Mesenchymal stem cell (in vitro differentiated cells and primary cell): ENCODE data around the gene SNRPA1.
A peak's percentile ranks its signal among the peaks of the same experiment; 100 is the strongest.
"Not testable (repeated sequence)": the region's sequence is repeated elsewhere in the genome, so short reads cannot be mapped to it uniquely, and the experiment has no call there.

Source experiments
- DNase-seq: peaks from one replicate; pipeline ENCODE4 v3.0.0-alpha.2; 2013
- H2AFZ ChIP-seq: one replicate; pipeline ENCODE4 v1.6.1; 2013; ENCODE audit warnings: low read depth, mild to moderate bottlenecking, control low read depth, inconsistent platforms, low read length, moderate library complexity
- H2AK5ac ChIP-seq: 2 replicates; pipeline ENCODE4 v1.6.1; 2013; ENCODE audit warnings: low read length, moderate library complexity, mild to moderate bottlenecking, inconsistent platforms; ENCODE audit not compliant: severe bottlenecking
- H2BK120ac ChIP-seq: one replicate; pipeline ENCODE4 v1.6.1; 2013; ENCODE audit warnings: low read depth, mild to moderate bottlenecking, inconsistent platforms, low read length, moderate library complexity
- H2BK12ac ChIP-seq, 2 experiments: one replicate each; pipeline ENCODE4 v1.6.1; 2013; ENCODE audit warnings: inconsistent platforms in 2 of 2, low read length in 2 of 2, mild to moderate bottlenecking in 2 of 2, moderate library complexity in 2 of 2, control low read depth in 1 of 2
- H2BK15ac ChIP-seq: one replicate; pipeline ENCODE4 v1.6.1; 2013; ENCODE audit warnings: mild to moderate bottlenecking, low read depth, inconsistent platforms; ENCODE audit not compliant: poor library complexity, severe bottlenecking
- H2BK5ac ChIP-seq: 2 replicates; pipeline ENCODE4 v1.6.1; 2013; ENCODE audit warnings: low read depth, mild to moderate bottlenecking, low read length, control low read depth, inconsistent platforms; ENCODE audit not compliant: poor library complexity, severe bottlenecking
- H3K14ac ChIP-seq, 2 experiments: one replicate each; pipeline ENCODE4 v1.6.1; 2013; ENCODE audit warnings: inconsistent platforms in 2 of 2, low read length in 2 of 2, control low read depth in 1 of 2, mild to moderate bottlenecking in 1 of 2, moderate library complexity in 1 of 2
- H3K18ac ChIP-seq, 2 experiments: one replicate each; pipeline ENCODE4 v1.6.1; 2013; ENCODE audit warnings: inconsistent platforms in 2 of 2, low read length in 2 of 2, control low read depth in 1 of 2, low read depth in 1 of 2, mild to moderate bottlenecking in 1 of 2
- H3K23ac ChIP-seq, 2 experiments: one replicate each; pipeline ENCODE4 v1.6.1; 2013; ENCODE audit warnings: inconsistent platforms in 2 of 2, low read length in 2 of 2, mild to moderate bottlenecking in 2 of 2, moderate library complexity in 2 of 2, control low read depth in 1 of 2
- H3K27ac ChIP-seq: 2 replicates; pipeline ENCODE4 v1.5.1; 2013; ENCODE audit warnings: mild to moderate bottlenecking, moderate library complexity, low read length, control low read depth, inconsistent platforms; ENCODE audit not compliant: poor library complexity, severe bottlenecking
- H3K27me3 ChIP-seq, 2 experiments: 2 replicates each; pipeline versions ENCODE4 v1.6.1 to v1.7.0; 2013; ENCODE audit warnings: low read length in 2 of 2, mild to moderate bottlenecking in 2 of 2, moderate library complexity in 2 of 2, control low read depth in 1 of 2, inconsistent platforms in 1 of 2; ENCODE audit not compliant: control insufficient read depth in 1 of 2, insufficient read depth in 1 of 2
- H3K36me3 ChIP-seq, 2 experiments: 2 replicates each; pipeline versions ENCODE4 v1.6.1 to v1.7.0; 2013; ENCODE audit warnings: low read length in 2 of 2, control low read depth in 1 of 2, inconsistent platforms in 1 of 2, low read depth in 1 of 2, mild to moderate bottlenecking in 1 of 2; ENCODE audit not compliant: insufficient read depth in 2 of 2, control insufficient read depth in 1 of 2
- H3K4ac ChIP-seq, 2 experiments: one replicate each; pipeline ENCODE4 v1.6.1; 2013; ENCODE audit warnings: inconsistent platforms in 2 of 2, low read length in 2 of 2, mild to moderate bottlenecking in 2 of 2, moderate library complexity in 2 of 2, control low read depth in 1 of 2, low read depth in 1 of 2
- H3K4me1 ChIP-seq: 2 replicates; pipeline ENCODE4 v1.6.1; 2013; ENCODE audit warnings: low read depth, low read length, control low read depth; ENCODE audit not compliant: control insufficient read depth, insufficient read depth
- H3K4me2 ChIP-seq: 2 replicates; pipeline ENCODE4 v1.6.1; 2013; ENCODE audit warnings: low read length, mild to moderate bottlenecking, inconsistent platforms; ENCODE audit not compliant: poor library complexity, severe bottlenecking
- H3K4me3 ChIP-seq, 2 experiments: 2 replicates each; pipeline versions ENCODE4 v1.5.1 to v1.7.0; 2013; ENCODE audit warnings: low read length in 2 of 2, mild to moderate bottlenecking in 2 of 2, control low read depth in 1 of 2, low read depth in 1 of 2; ENCODE audit not compliant: insufficient read depth in 1 of 2
- H3K79me1 ChIP-seq: replicated peaks from 2 replicates; pipeline ENCODE4 v1.6.1; 2013; ENCODE audit warnings: mild to moderate bottlenecking, control low read depth, low read length, inconsistent platforms; ENCODE audit not compliant: poor library complexity, severe bottlenecking
- H3K9ac ChIP-seq: 2 replicates; pipeline ENCODE4 v1.7.0; 2013; ENCODE audit warnings: mild to moderate bottlenecking, low read length, moderate library complexity
- H3K9me3 ChIP-seq: 2 replicates; pipeline ENCODE4 v1.7.0; 2013; ENCODE audit warnings: mild to moderate bottlenecking, low read length; ENCODE audit not compliant: control insufficient read depth
- H4K8ac ChIP-seq: one replicate; pipeline ENCODE4 v1.6.1; 2013; ENCODE audit warnings: inconsistent platforms, mild to moderate bottlenecking, low read length, moderate library complexity
- H4K91ac ChIP-seq: one replicate; pipeline ENCODE4 v1.6.1; 2013; ENCODE audit warnings: mild to moderate bottlenecking, low read length, inconsistent platforms
- WGBS: methylation state at CpG from one replicate; pipeline ENCODE4 v1.1.7; 2013; ENCODE audit warnings: mixed read lengths; 5-methylcytosine and 5-hydroxymethylcytosine counted together

The SNRPA1 gene

DNA sequence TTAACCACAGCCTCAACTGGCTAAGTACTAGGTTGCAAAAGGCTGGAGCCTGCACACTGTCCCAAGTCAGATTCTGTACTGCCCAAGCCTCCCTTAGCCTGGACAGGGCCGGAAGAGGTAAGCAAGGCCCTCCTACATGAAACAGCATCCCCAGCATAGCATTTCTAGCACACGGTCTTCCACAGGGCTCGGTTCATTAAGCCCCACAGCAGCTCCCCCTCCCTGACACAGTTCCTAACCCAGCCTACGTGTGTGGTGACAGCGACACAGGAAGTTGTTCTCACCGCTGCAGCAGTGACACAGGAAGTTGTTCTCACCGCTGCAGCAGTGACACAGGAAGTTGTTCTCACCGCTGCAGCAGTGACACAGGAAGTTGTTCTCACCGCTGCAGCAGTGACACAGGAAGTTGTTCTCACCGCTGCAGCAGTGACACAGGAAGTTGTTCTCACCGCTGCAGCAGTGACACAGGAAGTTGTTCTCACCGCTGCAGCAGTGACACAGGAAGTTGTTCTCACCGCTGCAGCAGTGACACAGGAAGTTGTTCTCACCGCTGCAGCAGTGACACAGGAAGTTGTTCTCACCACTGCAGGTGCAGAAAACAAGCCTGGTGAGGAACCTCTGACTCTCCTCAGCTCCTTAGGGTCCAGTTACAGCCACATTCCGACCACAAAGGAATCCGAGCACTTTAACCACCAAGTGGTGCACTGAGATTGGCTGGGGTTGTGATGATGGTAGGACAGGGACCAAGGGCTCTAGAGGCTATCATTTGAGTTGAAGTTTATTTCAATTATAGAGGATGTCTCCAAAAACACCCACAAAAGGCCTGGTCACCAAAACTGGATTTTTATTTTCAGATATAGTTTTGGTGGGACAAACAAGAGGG lies 39.1 kb upstream of the SNRPA1 start:
- H2BK15ac ChIP-seq, DNase-seq, H3K9me3 ChIP-seq, H3K18ac ChIP-seq, H2BK12ac ChIP-seq, H3K27ac ChIP-seq, H3K4me2 ChIP-seq, H4K91ac ChIP-seq, H3K14ac ChIP-seq, H3K9ac ChIP-seq, H2BK120ac ChIP-seq, H3K79me1 ChIP-seq, H3K23ac ChIP-seq, H2AFZ ChIP-seq, H3K4me1 ChIP-seq, H2AK5ac ChIP-seq, H3K36me3 ChIP-seq, H3K27me3 ChIP-seq, H3K4me3 ChIP-seq, H3K4ac ChIP-seq, H2BK5ac ChIP-seq: not testable (repeated sequence)
- 90% methylated on average over 10 of the region's 16 CpGs for WGBS
- H4K8ac ChIP-seq, result peak overlapping the region; percentile 32

GRCh38 chr15:101332061-101332467 lies 37.0 kb upstream of the SNRPA1 start:
- H2AK5ac ChIP-seq, result no peak overlapping the region
- H3K36me3 ChIP-seq, result no peaks in the 10 kb centered on the region
- WGBS, result 82% methylated on average over 7 of the region's 7 CpGs

DNA sequence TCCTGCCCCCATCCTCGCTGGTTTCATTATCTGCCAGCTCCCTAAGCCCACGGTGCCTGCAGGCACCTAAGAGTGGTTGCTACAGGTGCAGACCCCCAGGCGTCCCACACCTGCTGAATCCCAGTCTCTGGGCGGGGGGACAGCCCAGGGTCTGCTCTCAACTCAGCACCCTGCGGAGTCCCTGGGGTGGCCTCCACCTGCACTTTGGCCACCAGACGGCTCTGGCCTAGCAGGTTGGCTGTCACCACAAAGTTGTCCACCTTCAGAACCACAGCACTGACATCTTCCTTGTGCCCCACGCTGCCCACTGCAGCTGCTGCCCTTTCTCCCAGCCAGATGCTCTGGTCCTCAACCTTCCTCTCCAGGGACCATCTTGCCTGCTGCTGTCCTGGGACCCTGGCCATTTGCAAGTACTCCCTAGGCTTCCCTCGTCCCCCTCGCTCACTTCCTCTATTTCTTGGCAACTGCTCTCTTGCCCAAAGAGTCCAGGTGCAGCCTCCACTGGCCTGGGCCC lies 34.9 kb upstream of the SNRPA1 start:
- Histone ChIP-seq H4K91ac (peak overlapping the region; percentile 59), H2BK5ac (no peak overlapping the region), H3K4me2 (no peak overlapping the region), H2BK120ac (no peak overlapping the region), H3K9ac (no peak overlapping the region), H3K4ac (no peak overlapping the region), H3K27ac (no peak overlapping the region), H3K4me3 (peak overlapping the region in 1 of 2 experiments; percentile 35), H3K14ac (peak overlapping the region in 1 of 2 experiments; percentile 10), H3K9me3 (no peaks in the 10 kb centered on the region), H3K18ac (no peak overlapping the region), H2BK15ac (no peak overlapping the region), H3K27me3 (peaks cover 14 to 26% of the 10 kb centered on the region in 2 experiments), H3K23ac (no peak overlapping the region), H2AFZ (no peak overlapping the region), H2AK5ac (no peak overlapping the region), H4K8ac (no peak overlapping the region), H2BK12ac (no peak overlapping the region), H3K4me1 (no peaks in the 10 kb centered on the region), H3K36me3 (no peaks in the 10 kb centered on the region), H3K79me1 (no peaks in the 10 kb centered on the region)
- DNase-seq, result no peak
- WGBS, result 82% methylated on average over 9 of the region's 9 CpGs

More at GRCh38 chr15:101332061-101332467, 37.0 kb upstream of the SNRPA1 start:
- H2AFZ ChIP-seq, result no peak overlapping the region
- H3K4ac ChIP-seq, result no peak overlapping the region
- H4K91ac ChIP-seq, result no peak overlapping the region
- H3K27ac ChIP-seq, result no peak overlapping the region
- H4K8ac ChIP-seq, result no peak overlapping the region
- no peak overlapping the region for H3K18ac ChIP-seq
- H3K4me2 ChIP-seq, result no peak overlapping the region
- no peak overlapping the region for H2BK15ac ChIP-seq
- H2BK120ac ChIP-seq, result no peak overlapping the region
- no peak for DNase-seq
- H3K4me3 ChIP-seq, result no peak overlapping the region
- no peaks in the 10 kb centered on the region for H3K9me3 ChIP-seq
- H3K4me1 ChIP-seq, result no peaks in the 10 kb centered on the region
- H3K14ac ChIP-seq, result peak overlapping the region in 1 of 2 experiments; percentile 35
- H3K27me3 ChIP-seq, result peaks cover 13 to 19% of the 10 kb centered on the region in 2 experiments
- no peak overlapping the region for H3K9ac ChIP-seq
- H2BK5ac ChIP-seq, result no peak overlapping the region
- H2BK12ac ChIP-seq, result no peak overlapping the region
- H3K79me1 ChIP-seq, result no peaks in the 10 kb centered on the region
- H3K23ac ChIP-seq, result no peak overlapping the region

GRCh38 chr15:101329309-101329863 lies 34.3 kb upstream of the SNRPA1 start:
- Histone ChIP-seq H3K23ac (peak overlapping the region in 1 of 2 experiments; percentile 14), H3K4ac (no peak overlapping the region), H2BK15ac (no peak overlapping the region)

More at GRCh38 chr15:101329309-101329863, 34.3 kb upstream of the SNRPA1 start:
- Histone ChIP-seq H4K8ac (no peak overlapping the region), H3K9ac (no peak overlapping the region), H3K27ac (no peak overlapping the region), H3K14ac (no peak overlapping the region), H3K9me3 (no peaks in the 10 kb centered on the region), H4K91ac (peak overlapping the region; percentile 59), H3K4me1 (no peaks in the 10 kb centered on the region), H3K4me3 (no peak overlapping the region), H2BK5ac (no peak overlapping the region), H2AK5ac (no peak overlapping the region), H3K27me3 (peaks cover 14 to 26% of the 10 kb centered on the region in 2 experiments), H3K36me3 (no peaks in the 10 kb centered on the region), H3K4me2 (no peak overlapping the region), H3K18ac (no peak overlapping the region), H3K79me1 (no peaks in the 10 kb centered on the region), H2AFZ (no peak overlapping the region), H2BK12ac (no peak overlapping the region), H2BK120ac (no peak overlapping the region)
- DNase-seq, result no peak
- 89% methylated on average over 14 of the region's 14 CpGs for WGBS
